HCT116 (cell line): ENCODE results near the gene FAM167B. TPM values are rescaled to one million over a fixed set of nuclear protein-coding genes. Genes with fewer than 3 reads are reported as not detected.

Source experiments
- ATAC-seq: fragments of 200-7000 bp; cut with Tn5 transposase; 2 replicates; pipeline ENCODE4 v1.9.1; 2020; ENCODE audit warnings: mild to moderate bottlenecking, moderate library complexity
- BruUV-seq: library from RNA; stranded (reverse); fragments of 400-500 nt; replicated peaks from 2 replicates; lab custom pipeline; 2021; lab: Mats Ljungman, UMichigan
- CTCF ChIA-PET: fragments of 300-600 bp; sonication (Branson Sonifier 250); formaldehyde crosslinking; loops from one replicate; lab custom pipeline; 2021; ENCODE audit warnings: antibody characterized with exemption; lab: Charles Lee
- POLR2A ChIA-PET: fragments of 300-600, 350-600 bp; sonication (Branson Sonifier 250); formaldehyde crosslinking; loops from one replicate; lab custom pipeline; 2021; ENCODE audit warnings: antibody characterized with exemption; lab: Charles Lee
- RAD21 ChIA-PET, 2 experiments: fragments of 300-600 bp; sonication (Branson Sonifier 250); formaldehyde crosslinking; loops; one replicate each; lab custom pipeline; 2023; ENCODE audit warnings: low total read pairs in 2 of 2; ENCODE audit not compliant: uncharacterized antibody in 2 of 2, unreplicated experiment in 2 of 2, low non-redundant PET in 1 of 2; lab: Charles Lee
- DNase-seq: peaks from one replicate; pipeline ENCODE4 v3.0.0-alpha.2; 2010; ENCODE audit warnings: low read depth, low spot score
- H2AFZ ChIP-seq: fragments of 200-600 bp; shearing (Covaris generic), sonication (generic); 2 replicates; pipeline ENCODE4 v1.6.1; 2017; ENCODE audit warnings: low read depth, mixed run types, mixed read lengths, antibody characterized with exemption, low read length; ENCODE audit not compliant: poor library complexity, severe bottlenecking
- H3K27ac ChIP-seq: 2 replicates; pipeline ENCODE4 v1.5.1; 2012; ENCODE audit warnings: low read depth, low read length
- H3K27me3 ChIP-seq: fragments of 200-600 bp; sonication (generic); 2 replicates; pipeline ENCODE4 v1.6.1; 2016; ENCODE audit warnings: mixed run types, low read length, mixed read lengths; ENCODE audit not compliant: insufficient read depth
- H3K36me3 ChIP-seq, 2 experiments: fragments of 200-500 bp in 1 of 2; fragments of 200-600 bp in 1 of 2; sonication (Bioruptor generic) in 1 of 2; sonication (generic) in 1 of 2; 2 replicates each; pipeline versions ENCODE4 v1.5.1 to v1.6.1; 2014 to 2016; ENCODE audit warnings: low read length in 2 of 2, inconsistent platforms in 1 of 2, mixed read lengths in 1 of 2, mixed run types in 1 of 2; ENCODE audit not compliant: insufficient read depth in 2 of 2, control insufficient read depth in 1 of 2
- H3K4me1 ChIP-seq, 2 experiments: fragments of 200-600 bp in 1 of 2; sonication (generic) in 1 of 2; 2 replicates each; pipeline versions ENCODE4 v1.5.1 to v1.6.1; 2012 to 2017; ENCODE audit warnings: low read length in 2 of 2, inconsistent platforms in 1 of 2, mild to moderate bottlenecking in 1 of 2, mixed read lengths in 1 of 2, mixed run types in 1 of 2, moderate library complexity in 1 of 2; ENCODE audit not compliant: insufficient read depth in 2 of 2, control insufficient read depth in 1 of 2
- H3K4me2 ChIP-seq: fragments of 200-600 bp; sonication (generic); 2 replicates; pipeline ENCODE4 v1.6.1; 2017; ENCODE audit warnings: mixed run types, low read length, mixed read lengths
- H3K4me3 ChIP-seq, 2 experiments: fragments of 200-600 bp in 1 of 2; sonication (generic) in 1 of 2; replicated peaks in 1 of 2; 2 replicates each; pipeline ENCODE4 v1.5.1; 2011 to 2016; ENCODE audit warnings: low read length in 2 of 2, control low read depth in 1 of 2, low read depth in 1 of 2, mild to moderate bottlenecking in 1 of 2, mixed read lengths in 1 of 2, mixed run types in 1 of 2
- H3K79me2 ChIP-seq: fragments of 200-600 bp; sonication (generic); 2 replicates; pipeline ENCODE4 v1.6.1; 2017; ENCODE audit warnings: mild to moderate bottlenecking, mixed run types, low read length, moderate library complexity, mixed read lengths; ENCODE audit not compliant: insufficient read depth
- H3K9ac ChIP-seq: fragments of 200-600 bp; sonication (generic); 2 replicates; pipeline ENCODE4 v1.6.1; 2016; ENCODE audit warnings: low read length, mixed read lengths
- H3K9me2 ChIP-seq: fragments of 200-600 bp; sonication (generic), shearing (Covaris generic); 2 replicates; pipeline ENCODE4 v1.6.1; 2017; ENCODE audit warnings: mixed run types, mild to moderate bottlenecking, moderate library complexity; ENCODE audit not compliant: insufficient read depth
- H3K9me3 ChIP-seq, 2 experiments: fragments of 200-500 bp in 1 of 2; fragments of 200-600 bp in 1 of 2; sonication (Bioruptor generic) in 1 of 2; sonication (generic) in 1 of 2; 2 replicates each; pipeline ENCODE4 v1.6.1; 2014 to 2017; ENCODE audit warnings: low read length in 2 of 2, mixed read lengths in 2 of 2, inconsistent platforms in 1 of 2, low read depth in 1 of 2, mild to moderate bottlenecking in 1 of 2, mixed run types in 1 of 2, moderate library complexity in 1 of 2; ENCODE audit not compliant: control insufficient read depth in 1 of 2, insufficient read depth in 1 of 2
- H4K20me1 ChIP-seq: fragments of 200-600 bp; sonication (generic), shearing (Covaris generic); 2 replicates; pipeline ENCODE4 v1.6.1; 2017; ENCODE audit warnings: mixed run types, mild to moderate bottlenecking, moderate library complexity; ENCODE audit not compliant: insufficient read depth
- CBX3 ChIP-seq: IDR thresholded peaks from 2 replicates; pipeline ENCODE4 v1.6.1; 2012; ENCODE audit warnings: low read depth
- EGR1 ChIP-seq: IDR thresholded peaks from 2 replicates; pipeline ENCODE4 v1.6.1; 2012; ENCODE audit warnings: low read depth
- EZH2 ChIP-seq: fragments of 200-600 bp; sonication (generic); IDR thresholded peaks from 2 replicates; pipeline ENCODE4 v1.6.1; 2017; ENCODE audit warnings: antibody characterized with exemption, mixed run types
- EZH2phosphoT487 ChIP-seq: fragments of 200-600 bp; IDR thresholded peaks from 2 replicates; pipeline ENCODE4 v1.6.1; 2018; ENCODE audit warnings: antibody characterized with exemption, borderline replicate concordance
- FOSL1 ChIP-seq: IDR thresholded peaks from 2 replicates; pipeline ENCODE4 v1.6.1; 2012; ENCODE audit warnings: low read depth
- POLR2A ChIP-seq: IDR thresholded peaks from 2 replicates; pipeline ENCODE4 v1.7.0; 2011; ENCODE audit warnings: borderline replicate concordance; ENCODE audit not compliant: insufficient read depth, insufficient read length; ENCODE audit errors: extremely low read depth
- SIN3A ChIP-seq: IDR thresholded peaks from 2 replicates; pipeline ENCODE4 v1.6.1; 2012; ENCODE audit warnings: low read depth
- SP1 ChIP-seq: IDR thresholded peaks from 2 replicates; pipeline ENCODE4 v1.6.1; 2012; ENCODE audit warnings: low read depth
- SRF ChIP-seq: IDR thresholded peaks from 2 replicates; pipeline ENCODE4 v1.6.1; 2012; ENCODE audit warnings: low read depth
- ZNF274 ChIP-seq: fragments of 200-500 bp; sonication (Bioruptor generic); IDR thresholded peaks from 2 replicates; pipeline ENCODE4 v1.6.1; 2014; ENCODE audit warnings: mild to moderate bottlenecking, low read depth, low read length, inconsistent platforms
- intact Hi-C: fragments of 100-400 bp; cut with micrococcal nuclease; formaldehyde crosslinking; loops from 2 replicates; pipeline ENCODE4 v1.10.0; 2022
- total RNA-seq: library from RNA; stranded (reverse); gene quantifications from one replicate; pipeline ENCODE4 v1.2.1, GENCODE V29; 2021; ENCODE audit not compliant: unreplicated experiment
- TF ChIP-seq, protein P1 (sequence below): IDR thresholded peaks from 2 replicates; pipeline ENCODE4 v1.6.1; 2011; ENCODE audit warnings: mild to moderate bottlenecking, low read length, moderate library complexity; ENCODE audit not compliant: insufficient replicate concordance; ENCODE audit errors: extremely low read depth
- TF ChIP-seq, protein P2 (sequence below): IDR thresholded peaks from 2 replicates; pipeline ENCODE4 v1.6.1; 2012
- TF ChIP-seq, protein P3 (sequence below): IDR thresholded peaks from 2 replicates; pipeline ENCODE4 v1.6.1; 2012
- TF ChIP-seq, protein P4 (sequence below): IDR thresholded peaks from 2 replicates; pipeline ENCODE4 v1.6.1; 2012; ENCODE audit warnings: low read depth

Gene FAM167B
- total RNA-seq, 1 experiment from 2014 or later: 0.42 TPM

DNA sequence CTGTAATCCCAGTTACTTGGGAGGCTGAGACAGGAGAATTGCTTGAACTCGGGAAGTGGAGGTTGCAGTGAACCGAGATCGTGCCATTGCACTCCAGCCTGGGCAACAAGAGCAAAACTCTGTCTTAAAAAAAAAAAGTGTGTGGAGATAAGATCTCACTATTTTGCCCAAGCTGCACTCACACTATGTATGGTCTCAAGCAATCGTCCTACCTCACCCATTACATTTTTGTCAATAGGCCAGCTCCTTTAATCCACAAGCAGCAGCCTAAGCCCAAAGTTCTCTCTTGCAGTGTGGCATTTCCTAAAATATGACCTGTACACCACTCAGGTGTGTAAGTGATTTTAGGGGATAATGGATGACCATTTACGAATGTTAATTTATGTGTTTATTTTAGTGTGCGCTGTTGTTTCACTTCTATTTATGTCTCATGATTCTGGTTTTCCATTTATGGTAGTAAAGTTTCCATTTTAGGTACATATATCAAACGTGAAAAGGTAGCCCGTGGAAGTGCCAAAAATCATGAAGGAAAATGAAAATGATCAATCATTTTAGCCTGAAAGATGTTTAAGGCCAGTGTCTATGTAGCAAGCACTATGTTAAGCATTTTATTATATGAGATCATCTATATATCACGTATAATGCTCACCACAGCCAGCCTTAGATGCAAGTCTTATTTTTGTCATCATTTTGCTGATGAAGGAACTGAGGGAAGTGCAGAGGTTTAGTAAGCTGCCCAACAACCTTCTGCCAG is 9.6 kb downstream of the FAM167B start:
- ChIA-PET CTCF (no interaction called here), POLR2A (no interaction called here), RAD21 (interaction anchor here in 1 of 2 experiments (0.7 kb wide), 1 partner anchor 106 kb away, joined by 3 read pairs; no protein-coding TSS in a partner anchor)
- no peaks in the 10 kb centered on the region for H3K4me1 ChIP-seq
- DNase-seq: no peak
- H3K4me3 ChIP-seq: no peak overlapping the region
- TF ChIP-seq, protein P1, sequence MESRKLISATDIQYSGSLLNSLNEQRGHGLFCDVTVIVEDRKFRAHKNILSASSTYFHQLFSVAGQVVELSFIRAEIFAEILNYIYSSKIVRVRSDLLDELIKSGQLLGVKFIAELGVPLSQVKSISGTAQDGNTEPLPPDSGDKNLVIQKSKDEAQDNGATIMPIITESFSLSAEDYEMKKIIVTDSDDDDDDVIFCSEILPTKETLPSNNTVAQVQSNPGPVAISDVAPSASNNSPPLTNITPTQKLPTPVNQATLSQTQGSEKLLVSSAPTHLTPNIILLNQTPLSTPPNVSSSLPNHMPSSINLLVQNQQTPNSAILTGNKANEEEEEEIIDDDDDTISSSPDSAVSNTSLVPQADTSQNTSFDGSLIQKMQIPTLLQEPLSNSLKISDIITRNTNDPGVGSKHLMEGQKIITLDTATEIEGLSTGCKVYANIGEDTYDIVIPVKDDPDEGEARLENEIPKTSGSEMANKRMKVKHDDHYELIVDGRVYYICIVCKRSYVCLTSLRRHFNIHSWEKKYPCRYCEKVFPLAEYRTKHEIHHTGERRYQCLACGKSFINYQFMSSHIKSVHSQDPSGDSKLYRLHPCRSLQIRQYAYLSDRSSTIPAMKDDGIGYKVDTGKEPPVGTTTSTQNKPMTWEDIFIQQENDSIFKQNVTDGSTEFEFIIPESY: no peak
- TF ChIP-seq, protein P2, sequence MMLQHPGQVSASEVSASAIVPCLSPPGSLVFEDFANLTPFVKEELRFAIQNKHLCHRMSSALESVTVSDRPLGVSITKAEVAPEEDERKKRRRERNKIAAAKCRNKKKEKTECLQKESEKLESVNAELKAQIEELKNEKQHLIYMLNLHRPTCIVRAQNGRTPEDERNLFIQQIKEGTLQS: no peak
- no peak for TF ChIP-seq SP1
- TF ChIP-seq SRF: no peak
- TF ChIP-seq, protein P3, sequence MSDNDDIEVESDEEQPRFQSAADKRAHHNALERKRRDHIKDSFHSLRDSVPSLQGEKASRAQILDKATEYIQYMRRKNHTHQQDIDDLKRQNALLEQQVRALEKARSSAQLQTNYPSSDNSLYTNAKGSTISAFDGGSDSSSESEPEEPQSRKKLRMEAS: no peak
- ATAC-seq: no peak
- intact Hi-C loops: no loop called here
- no peaks in the 10 kb centered on the region for H3K9me3 ChIP-seq
- H3K27me3 ChIP-seq: no peaks in the 10 kb centered on the region
- H4K20me1 ChIP-seq: no peaks in the 10 kb centered on the region
- no peak overlapping the region for H2AFZ ChIP-seq
- no peaks in the 10 kb centered on the region for H3K9me2 ChIP-seq
- no peak overlapping the region for H3K9ac ChIP-seq
- H3K36me3 ChIP-seq: no peaks in the 10 kb centered on the region
- no TSS peak for BruUV-seq
- H3K4me2 ChIP-seq: no peak overlapping the region
- H3K27ac ChIP-seq: no peak overlapping the region
- H3K79me2 ChIP-seq: no peaks in the 10 kb centered on the region

DNA sequence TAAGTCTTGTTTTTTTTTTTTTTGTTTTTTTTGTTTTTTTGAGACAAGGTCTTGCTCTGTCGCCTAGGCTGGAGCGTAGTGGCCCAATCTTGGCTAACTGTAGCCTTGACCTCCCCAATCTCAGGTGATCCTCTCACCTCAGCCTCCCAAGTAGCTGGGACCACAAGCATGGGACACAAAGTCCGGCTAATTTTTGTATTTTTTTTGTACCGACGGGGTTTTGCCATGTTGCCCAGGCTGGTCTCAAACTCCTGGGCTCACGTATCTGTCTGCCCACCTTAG is 10.1 kb downstream of the FAM167B start:
- no peak for ATAC-seq
- ChIA-PET CTCF (no interaction called here), RAD21 (interaction anchor here in 1 of 2 experiments (0.7 kb wide), 1 partner anchor 107 kb away, joined by 3 read pairs; no protein-coding TSS in a partner anchor), POLR2A (no interaction called here)
- Histone ChIP-seq H4K20me1 (no peaks in the 10 kb centered on the region), H3K4me3 (no peak overlapping the region), H2AFZ (no peak overlapping the region), H3K4me2 (no peak overlapping the region), H3K9me3 (no peaks in the 10 kb centered on the region), H3K9me2 (no peaks in the 10 kb centered on the region), H3K9ac (no peak overlapping the region), H3K27ac (no peak overlapping the region), H3K27me3 (no peaks in the 10 kb centered on the region), H3K79me2 (no peaks in the 10 kb centered on the region), H3K4me1 (no peaks in the 10 kb centered on the region), H3K36me3 (no peaks in the 10 kb centered on the region)
- no TSS peak for BruUV-seq
- intact Hi-C loops: no loop called here
- DNase-seq: no peak
- TF ChIP-seq EZH2: no peak
- no peak for TF ChIP-seq CBX3
- TF ChIP-seq EGR1: no peak
- TF ChIP-seq ZNF274: no peak
- TF ChIP-seq SRF: no peak
- no peak for TF ChIP-seq POLR2A
- no peak for TF ChIP-seq EZH2phosphoT487
- TF ChIP-seq, protein P2: no peak
- no peak for TF ChIP-seq SP1
- no peak for TF ChIP-seq SIN3A
- no peak for TF ChIP-seq FOSL1
- TF ChIP-seq, protein P4, sequence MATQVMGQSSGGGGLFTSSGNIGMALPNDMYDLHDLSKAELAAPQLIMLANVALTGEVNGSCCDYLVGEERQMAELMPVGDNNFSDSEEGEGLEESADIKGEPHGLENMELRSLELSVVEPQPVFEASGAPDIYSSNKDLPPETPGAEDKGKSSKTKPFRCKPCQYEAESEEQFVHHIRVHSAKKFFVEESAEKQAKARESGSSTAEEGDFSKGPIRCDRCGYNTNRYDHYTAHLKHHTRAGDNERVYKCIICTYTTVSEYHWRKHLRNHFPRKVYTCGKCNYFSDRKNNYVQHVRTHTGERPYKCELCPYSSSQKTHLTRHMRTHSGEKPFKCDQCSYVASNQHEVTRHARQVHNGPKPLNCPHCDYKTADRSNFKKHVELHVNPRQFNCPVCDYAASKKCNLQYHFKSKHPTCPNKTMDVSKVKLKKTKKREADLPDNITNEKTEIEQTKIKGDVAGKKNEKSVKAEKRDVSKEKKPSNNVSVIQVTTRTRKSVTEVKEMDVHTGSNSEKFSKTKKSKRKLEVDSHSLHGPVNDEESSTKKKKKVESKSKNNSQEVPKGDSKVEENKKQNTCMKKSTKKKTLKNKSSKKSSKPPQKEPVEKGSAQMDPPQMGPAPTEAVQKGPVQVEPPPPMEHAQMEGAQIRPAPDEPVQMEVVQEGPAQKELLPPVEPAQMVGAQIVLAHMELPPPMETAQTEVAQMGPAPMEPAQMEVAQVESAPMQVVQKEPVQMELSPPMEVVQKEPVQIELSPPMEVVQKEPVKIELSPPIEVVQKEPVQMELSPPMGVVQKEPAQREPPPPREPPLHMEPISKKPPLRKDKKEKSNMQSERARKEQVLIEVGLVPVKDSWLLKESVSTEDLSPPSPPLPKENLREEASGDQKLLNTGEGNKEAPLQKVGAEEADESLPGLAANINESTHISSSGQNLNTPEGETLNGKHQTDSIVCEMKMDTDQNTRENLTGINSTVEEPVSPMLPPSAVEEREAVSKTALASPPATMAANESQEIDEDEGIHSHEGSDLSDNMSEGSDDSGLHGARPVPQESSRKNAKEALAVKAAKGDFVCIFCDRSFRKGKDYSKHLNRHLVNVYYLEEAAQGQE: no peak
